A172 (cell line): Measurements from ENCODE around the gene TPSAB1. TPM values are rescaled to one million over a fixed set of nuclear protein-coding genes. Genes with fewer than 3 reads are reported as not detected.
"Not testable (repeated sequence)": the region's sequence is repeated elsewhere in the genome, so short reads cannot be mapped to it uniquely, and the experiment has no call there.

Experiments
- DNase-seq: peaks from one replicate; pipeline ENCODE4 v3.0.0-alpha.2; 2015; ENCODE audit warnings: low spot score
- total RNA-seq: library from RNA; depleted of rRNA; stranded (reverse); fragments of >200 nt; shearing (Covaris generic); gene quantifications from 2 replicates; pipeline ENCODE4 v1.2.3, GENCODE V29; 2014

TPSAB1 gene
- total RNA-seq, 1 experiment from 2014 or later, result 2.1 TPM

DNA sequence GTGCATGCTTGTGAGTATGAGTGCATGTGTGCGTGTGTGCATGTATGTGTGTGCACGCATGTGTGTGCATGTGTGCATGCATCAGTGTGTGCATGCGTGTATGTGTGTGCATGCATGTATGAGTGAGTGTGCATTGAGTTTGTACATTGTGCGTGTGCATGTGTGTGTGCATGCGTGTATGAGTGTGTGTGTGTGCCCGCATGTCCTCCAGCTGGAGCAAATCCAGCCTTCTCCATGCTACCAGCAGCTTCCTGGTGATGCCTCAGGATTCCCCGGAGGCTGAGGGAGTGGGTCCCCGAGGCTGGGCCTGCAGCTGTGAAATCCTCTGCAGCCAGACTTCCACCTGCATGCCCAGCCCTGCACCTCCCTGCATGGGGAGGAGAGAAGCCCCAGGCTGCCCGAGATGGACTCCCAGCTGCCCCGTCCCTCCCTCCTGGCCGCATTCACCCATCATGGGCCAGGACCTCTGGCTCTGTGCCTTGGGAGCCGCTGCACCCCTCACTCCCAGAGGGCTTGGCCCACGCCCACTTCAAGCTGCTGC, 24.7 kb downstream of the TPSAB1 start:
- no peak for DNase-seq

DNA sequence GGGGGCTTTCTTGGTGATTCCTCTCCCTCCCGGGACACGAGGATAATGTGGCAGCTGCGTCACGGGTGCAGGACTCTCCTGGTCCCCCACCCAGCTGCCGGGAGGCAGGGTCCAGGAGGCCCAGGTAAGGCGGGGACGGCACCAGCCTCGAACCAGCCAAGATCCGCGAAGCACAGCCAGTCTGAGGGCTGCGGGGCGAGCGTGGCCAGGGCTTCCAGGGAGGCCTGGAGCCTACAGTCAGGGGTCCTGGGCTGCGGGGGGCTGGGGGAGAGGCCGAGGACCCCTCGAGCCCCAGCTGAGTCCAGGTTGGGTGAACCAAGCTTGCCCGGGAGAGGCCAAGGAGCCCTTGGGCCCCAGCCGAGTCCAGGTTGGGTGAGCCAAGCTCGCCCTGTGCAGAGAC, 25.3 kb downstream of the TPSAB1 start:
- DNase-seq, result no peak

GRCh38 chr16:1269418-1269817, 28.9 kb downstream of the TPSAB1 start:
- not testable (repeated sequence) for DNase-seq

- no peak for DNase-seq
These were observed 30.8 kb downstream of the TPSAB1 start for GRCh38 chr16:1271380-1271723.

- not testable (repeated sequence) for DNase-seq
These were observed 31.4 kb downstream of the TPSAB1 start for GRCh38 chr16:1271724-1272413.

GRCh38 chr16:1272453-1273198, 32.1 kb downstream of the TPSAB1 start:
- DNase-seq, result no peak

DNA sequence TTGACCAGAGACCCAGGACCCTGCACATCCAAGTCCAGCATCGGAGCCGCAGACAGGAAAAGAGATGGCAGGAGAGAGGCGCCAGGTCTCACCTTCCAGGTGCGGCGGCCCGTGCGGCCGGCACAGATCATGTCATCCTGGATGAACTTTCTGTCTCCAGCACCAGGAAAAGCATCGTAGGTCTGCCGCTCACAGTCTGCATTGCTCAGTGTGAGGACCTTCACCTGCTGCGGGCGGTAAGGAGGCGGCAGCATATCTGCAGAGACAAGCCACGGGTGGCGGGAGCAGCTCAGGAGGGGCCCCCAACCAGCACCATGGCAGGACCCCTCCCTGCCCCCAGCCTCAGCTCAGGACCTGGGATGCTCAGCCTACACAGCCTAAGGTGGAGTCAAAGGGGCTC, 33.3 kb downstream of the TPSAB1 start:
- DNase-seq, result no peak

DNA sequence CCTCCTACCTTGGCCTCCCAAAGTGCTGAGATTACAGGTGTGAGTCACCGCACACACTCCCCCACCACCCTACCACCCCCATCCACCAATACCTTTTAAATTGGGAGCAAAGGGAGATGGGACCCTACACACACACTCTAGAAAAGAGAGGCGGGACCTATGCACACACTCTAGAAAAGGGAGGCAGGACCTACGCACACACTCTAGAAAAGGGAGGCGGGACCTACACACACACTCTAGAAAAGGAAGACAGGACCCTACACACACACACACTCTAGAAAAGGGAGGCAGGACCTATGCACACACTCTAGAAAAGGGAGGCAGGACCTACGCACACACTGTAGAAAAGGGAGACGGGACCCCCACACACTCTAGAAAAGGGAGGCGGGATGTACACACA, 34.3 kb downstream of the TPSAB1 start:
- no peak for DNase-seq

DNA sequence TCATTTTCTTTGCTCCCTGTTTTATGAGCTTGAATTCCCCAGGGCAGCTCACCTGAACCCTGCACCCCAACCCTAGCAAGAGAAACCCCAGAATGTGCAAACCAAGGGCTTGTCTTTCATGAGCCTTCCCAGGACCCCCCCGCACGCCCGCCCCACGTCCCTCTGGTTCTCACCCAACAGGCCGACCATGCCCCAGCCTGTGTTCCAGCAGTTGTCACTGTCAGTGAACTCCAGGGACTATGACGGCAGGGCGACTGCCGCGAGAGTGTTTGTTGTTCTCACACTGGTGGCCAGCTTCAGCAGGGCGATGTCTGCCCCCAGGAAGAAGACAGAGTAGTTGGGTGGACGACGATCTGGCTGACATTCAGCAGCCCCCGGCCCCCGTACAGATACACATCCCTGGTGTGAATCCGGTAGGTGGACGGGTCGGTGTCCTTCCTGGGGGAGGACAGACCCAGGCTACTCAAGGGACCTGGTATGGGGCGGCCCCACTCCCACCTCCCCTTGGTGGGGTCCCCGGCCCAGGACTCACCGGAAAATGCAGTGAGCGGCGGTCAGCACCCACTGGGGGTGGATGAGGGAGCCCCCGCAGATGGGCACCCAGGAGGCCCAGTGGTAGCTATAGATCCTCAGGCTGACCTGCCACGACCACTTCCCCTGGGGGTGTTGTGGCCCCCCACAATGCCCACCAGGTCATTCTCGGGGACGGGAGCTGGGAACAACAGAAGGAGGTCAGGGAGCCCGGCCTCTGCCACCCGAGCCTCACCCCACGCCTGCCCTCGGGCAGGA, 35.5 kb downstream of the TPSAB1 start:
- no peak for DNase-seq

- DNase-seq, result no peak
These were observed 36.0 kb downstream of the TPSAB1 start for GRCh38 chr16:1276580-1276878.

- DNase-seq, result no peak
These were observed 36.7 kb downstream of the TPSAB1 start for GRCh38 chr16:1277151-1277598.

DNA sequence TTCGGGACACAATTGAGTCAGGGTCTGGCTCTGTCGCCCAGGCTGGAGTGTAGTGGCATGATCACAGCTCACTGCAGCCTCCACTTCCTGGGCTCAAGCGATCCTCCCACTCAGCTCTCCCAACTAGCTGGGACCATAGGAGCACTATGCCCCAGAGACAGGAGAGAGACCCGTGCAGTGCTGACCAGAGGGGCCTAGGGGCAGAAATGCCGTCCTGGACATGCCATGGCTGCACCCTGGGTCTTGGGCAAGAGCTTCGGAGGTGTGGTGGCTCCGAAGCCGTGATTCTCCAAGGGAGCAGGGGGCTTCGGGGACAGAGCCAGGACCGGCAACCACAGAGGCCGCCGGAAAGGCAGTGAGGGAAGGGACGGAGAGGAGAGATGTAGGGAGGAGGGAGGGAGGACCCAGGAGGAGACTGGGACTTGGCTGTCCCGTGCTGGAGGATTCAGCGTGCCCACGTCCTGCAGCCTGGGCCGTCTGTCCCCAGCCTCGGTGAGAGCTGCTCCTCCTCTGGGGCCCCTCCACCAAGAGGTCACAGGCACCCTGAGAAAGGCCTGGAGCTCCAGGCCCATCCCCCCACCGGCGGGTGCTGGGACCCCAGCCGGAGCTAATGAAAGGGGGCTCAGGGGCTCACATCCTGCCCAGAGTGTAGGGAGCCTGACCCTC, 37.2 kb downstream of the TPSAB1 start:
- DNase-seq, result no peak

DNA sequence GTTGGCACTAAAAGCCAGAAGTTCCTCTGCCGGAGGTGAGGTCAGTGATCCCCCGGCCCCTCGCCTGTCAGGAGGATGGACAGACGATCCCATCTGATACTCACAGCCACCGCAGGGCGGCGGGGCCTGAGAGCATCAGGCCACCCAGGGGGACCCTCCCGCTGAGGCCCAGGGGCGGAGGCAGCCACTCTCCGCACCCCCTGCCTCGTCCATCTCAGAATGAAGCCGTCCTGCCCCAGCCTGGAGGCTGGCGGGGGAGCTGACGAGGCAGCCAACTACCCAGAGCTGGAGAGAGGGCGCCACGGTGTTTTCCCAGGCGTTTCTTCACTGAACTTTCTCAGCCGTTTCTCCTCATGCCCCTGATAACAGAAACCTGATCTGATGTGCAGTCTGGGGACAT, 38.0 kb downstream of the TPSAB1 start:
- DNase-seq, result no peak

GRCh38 chr16:1279081-1279944, 38.8 kb downstream of the TPSAB1 start:
- no peak for DNase-seq

- DNase-seq, result no peak
These were observed 39.6 kb downstream of the TPSAB1 start for GRCh38 chr16:1279945-1280589.

DNA sequence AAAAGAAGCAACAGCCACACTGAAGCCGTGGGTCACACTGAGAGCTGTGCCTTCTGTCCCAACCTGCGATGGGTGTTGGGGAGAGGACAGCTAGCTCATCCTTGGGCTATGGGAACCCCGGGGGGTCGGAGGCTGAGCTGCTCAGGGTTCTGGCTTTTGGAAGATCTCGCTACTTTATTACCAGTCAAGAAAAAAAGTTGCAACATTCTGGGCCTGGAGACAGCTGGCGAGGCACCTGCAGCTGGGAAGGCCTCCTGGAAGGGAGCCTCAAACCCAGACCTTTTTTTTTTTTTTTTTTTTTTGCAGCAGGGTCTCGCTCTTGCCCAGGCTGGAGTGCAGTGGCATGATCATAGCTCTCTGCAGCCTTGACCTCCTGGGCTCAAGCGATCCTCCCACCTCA, 40.3 kb downstream of the TPSAB1 start:
- DNase-seq, result no peak

DNA sequence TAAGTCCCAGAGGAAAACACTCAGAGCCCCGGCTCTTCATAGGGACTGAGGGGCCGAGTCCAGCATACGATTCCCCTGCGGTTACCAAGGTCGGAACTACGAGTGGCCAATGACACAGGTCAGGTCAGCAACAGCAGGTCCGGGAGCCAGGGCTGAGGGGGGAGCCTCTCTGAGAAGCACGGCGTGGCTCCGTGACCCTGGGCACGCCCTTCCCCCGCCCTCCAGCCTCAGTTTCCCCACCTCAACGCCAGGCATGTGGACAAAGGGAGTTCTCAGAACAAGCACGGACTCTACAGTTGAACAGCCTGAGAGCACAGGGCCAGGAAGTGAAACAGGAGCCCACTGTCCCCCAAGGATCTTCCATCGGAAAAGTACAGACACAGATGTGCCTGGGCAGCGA, 41.0 kb downstream of the TPSAB1 start:
- no peak for DNase-seq

DNA sequence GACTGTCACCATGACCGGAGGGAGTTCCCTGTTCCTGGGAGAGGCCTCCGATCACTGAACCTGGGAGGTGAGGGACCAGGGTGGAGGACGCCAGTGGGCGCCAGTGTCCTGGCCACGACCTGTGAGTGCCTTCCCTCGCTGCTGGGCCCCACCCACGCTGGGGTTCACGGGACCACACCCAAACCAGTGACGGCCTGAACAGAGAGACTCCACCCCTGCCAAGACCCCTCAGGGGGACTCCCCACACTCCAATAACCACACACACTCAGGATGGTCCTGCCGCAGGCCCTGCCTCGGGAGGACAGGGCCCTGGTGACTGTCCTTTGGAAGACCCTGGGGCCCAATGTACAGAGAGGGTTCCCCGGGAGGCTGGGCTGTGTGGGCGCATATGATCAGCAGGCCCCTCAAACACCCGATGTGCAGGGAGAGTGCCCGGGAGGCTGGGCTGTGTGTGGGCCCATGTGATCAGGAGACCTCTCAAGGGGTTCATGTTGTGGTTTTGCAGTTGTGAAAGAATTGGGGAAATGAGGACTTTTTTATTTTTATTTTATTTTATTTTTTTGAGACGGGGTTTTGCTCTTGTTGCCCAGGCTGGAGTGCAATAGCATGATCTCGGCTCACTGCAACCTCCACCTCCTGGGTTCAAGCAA, 41.9 kb downstream of the TPSAB1 start:
- DNase-seq, result no peak

DNA sequence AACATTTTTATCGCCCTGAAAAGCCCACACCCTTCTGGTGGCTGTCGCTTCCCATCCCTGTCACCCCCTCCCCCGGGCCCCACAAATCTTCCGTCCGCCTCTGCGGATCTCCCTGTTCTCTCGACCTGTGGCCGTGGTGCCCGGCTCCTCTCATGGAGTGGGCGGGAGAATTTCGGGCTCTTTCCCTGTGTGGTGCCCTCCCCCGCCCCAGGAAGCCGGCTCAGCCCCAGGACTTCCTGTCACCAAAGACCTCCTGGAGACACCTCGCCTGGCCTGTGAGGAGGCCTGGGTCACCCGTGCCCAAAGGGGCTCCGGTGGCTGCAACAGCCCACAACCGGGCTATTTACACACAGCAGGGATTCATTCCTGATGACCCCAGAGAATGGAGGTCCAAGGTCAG, 42.8 kb downstream of the TPSAB1 start:
- DNase-seq, result no peak

- DNase-seq, result no peak
These were observed 43.6 kb downstream of the TPSAB1 start for GRCh38 chr16:1283996-1284616.
